Subcutaneous adipose tissue (tissue), 4 donors: ENCODE measurements around the gene PNMA1. TPM values are rescaled to one million over a fixed set of nuclear protein-coding genes. Genes with fewer than 3 reads are reported as not detected.

Source experiments
- CTCF ChIP-seq: fragments of 450-650 bp; IDR thresholded peaks from one replicate; pipeline ENCODE4 v1.5.1; 2016; ENCODE audit warnings: low read depth, mild to moderate bottlenecking, control low read depth, antibody characterized with exemption, moderate library complexity
- total RNA-seq, 4 donors: library from RNA; depleted of rRNA; stranded (reverse); fragments of >200 nt; gene quantifications; one replicate each; pipeline ENCODE4 v1.1.0, GENCODE V29; 2016

Gene PNMA1
- total RNA-seq, 4 donors from 2014 or later = 21.2 to 31.1 (median 23.4) TPM

DNA sequence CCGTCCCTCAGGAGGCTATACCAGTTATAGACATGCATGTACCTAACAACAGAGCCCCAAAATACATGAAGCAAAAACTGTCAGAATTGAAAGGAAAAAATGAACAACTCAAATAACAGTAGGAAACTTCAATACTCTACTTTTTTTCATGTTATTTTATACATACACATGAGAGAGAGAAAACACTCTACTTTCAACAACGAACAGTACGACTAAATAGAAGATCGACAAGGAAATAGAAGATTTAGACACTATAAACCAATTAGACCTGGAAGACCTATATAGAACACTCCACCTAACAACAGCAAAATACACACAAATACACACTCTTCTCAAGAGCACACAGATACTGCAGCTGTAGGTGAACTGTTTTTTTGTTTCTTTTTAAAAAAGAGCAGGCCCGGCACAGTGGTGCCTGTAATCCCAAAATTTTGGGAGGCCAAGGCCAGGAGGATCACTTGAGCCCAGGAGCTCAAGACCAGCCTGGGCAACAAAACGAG lies 34.7 kb upstream of the PNMA1 start:
- TF ChIP-seq CTCF = no peak

- no peak for TF ChIP-seq CTCF
These were observed 33.4 kb upstream of the PNMA1 start for GRCh38 chr14:73747379-73748211.

DNA sequence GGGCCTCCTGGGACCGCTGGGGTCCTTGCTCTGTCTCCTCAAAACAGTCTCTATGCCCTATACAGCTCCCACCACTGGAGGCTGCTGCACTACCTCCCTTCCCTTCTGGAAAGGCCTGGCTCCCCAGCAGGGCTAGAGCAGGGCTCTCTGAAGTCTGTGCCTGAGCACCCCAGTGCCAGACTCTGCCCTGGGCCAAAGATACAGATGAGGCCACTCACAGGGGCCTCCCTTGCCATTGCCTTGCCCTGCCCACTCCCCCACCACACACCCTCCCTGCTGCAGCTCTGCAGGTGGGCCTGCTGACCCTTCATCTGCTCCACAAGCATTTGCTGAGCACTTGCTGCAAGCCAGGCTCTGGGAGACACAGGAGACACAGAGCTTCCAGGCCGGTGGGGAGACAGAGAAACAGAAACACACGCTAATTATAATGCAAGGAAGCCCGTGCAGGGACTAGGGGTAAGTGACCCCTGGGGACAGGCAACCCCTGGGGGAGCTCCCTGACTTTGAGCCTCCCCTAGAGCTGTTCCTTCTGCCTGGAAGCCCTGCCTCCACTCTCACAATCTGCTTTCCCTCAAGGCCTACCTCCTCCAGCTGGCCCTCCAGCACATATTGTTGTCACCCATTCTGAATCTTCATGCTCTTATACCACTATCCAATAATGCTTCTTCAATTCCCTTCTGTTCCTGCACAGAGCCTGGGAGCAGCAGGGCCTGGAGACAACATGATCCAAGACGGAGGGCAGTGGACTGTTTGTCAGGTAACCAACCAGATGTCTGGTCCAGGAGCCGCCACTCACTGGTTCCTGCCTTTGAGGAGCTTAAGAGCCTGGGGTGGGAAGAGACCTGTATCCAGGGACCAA lies 32.6 kb upstream of the PNMA1 start:
- no peak for TF ChIP-seq CTCF

DNA sequence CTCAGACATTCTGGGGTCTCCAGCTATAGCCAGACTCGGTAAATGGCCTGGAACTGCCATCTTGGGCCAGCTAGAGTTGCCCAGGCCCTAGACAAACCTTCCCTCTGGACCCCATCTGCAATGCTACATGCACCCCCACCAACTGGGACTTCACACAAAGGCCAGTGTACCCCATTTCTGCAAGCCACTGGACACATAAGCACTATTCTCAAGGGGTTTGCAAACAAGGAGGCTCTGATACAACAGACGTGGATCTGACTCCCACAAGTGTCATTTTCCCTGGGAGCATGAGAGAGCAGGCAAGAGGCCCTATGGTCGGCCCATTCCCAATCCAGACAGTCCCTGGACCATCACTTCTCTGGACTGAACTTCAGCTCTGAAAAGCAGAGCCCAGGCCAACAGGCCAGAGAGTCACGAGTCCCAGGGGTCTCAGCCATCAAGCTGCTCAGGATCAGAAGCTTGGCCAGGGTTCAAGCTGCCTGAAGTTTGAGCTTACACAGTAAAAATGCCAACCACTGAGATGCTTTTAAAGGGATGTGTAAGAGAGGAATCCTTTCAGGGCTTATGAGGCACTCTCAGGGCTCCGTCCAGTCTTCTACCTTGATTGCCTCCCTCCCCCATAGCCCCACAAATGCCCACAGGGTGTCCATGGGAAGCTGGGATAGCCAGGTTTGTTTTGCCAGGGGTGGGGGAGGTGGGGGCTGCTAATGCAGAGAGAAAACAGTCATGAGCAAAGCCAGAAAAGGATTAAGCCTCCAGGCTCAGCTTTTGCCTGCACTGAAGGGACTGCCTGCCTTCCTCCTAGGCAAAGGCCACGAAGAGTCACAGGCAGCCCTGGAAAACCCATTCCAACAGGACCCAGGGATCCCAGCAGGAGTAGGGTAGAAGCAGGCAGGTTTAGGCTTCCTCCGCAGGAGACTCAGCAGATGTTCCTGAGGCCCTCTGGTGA lies 31.7 kb upstream of the PNMA1 start:
- no peak for TF ChIP-seq CTCF

- no peak for TF ChIP-seq CTCF
These were observed 30.8 kb upstream of the PNMA1 start for GRCh38 chr14:73744874-73745529.

DNA sequence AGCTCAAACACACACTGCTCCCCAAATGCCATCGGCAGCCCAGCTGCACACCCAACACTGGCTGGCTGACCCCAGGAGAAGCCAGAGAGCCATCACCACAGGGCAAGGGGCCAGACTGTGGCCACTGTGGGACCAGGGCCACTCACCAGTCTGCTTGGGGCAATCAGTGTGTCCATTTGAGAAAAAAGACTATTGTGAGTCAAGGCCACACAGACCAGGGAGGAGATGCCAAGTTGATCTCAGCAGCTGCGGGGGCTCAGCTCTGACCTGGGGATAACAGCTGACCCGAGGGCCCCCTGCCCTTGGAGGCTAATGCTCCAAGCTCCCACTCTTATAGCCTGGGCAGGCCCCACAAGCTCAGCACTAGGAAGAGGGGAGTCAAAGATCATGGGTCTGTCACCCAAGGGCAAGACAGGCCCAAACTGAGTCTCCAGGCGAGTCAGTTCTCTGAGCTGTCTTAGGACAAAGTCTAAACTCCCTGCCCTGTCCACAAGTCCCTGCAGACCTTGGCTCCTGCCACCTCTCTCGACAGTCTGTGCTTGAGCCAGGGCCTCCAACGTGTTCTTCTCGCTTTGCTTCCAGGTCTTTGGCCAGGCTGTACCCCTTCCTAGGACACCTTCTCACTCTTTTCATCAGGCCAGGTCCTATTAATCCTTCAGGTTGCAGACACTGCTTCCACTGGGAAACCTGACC lies 30.1 kb upstream of the PNMA1 start:
- TF ChIP-seq CTCF = no peak
